Tibial nerve (tissue), 4 donors: ENCODE measurements around the gene SPRN. TPM values are rescaled to one million over a fixed set of nuclear protein-coding genes. Genes with fewer than 3 reads are reported as not detected.

Source experiments
- DNase-seq, 2 donors: peaks; one replicate each; pipeline ENCODE4 v3.0.0-alpha.2; 2019; ENCODE audit warnings: low spot score in 2 of 2
- H3K27ac ChIP-seq, 4 donors: fragments of 200-600 bp; sonication (generic) in 3 of 4; one replicate each; pipeline ENCODE4 v1.5.1; 2017 to 2019; ENCODE audit warnings: mild to moderate bottlenecking in 1 of 4
- H3K27me3 ChIP-seq, 2 donors: fragments of 200-600 bp; sonication (generic) in 1 of 2; one replicate each; pipeline versions ENCODE4 v1.5.1 to v1.6.0; 2017 to 2019
- H3K36me3 ChIP-seq, 3 donors: fragments of 200-600 bp; sonication (generic); one replicate each; pipeline ENCODE4 v1.5.1; 2018 to 2019
- H3K4me1 ChIP-seq, 4 donors: fragments of 200-600 bp; sonication (generic) in 3 of 4; one replicate each; pipeline ENCODE4 v1.5.1; 2017 to 2019
- H3K4me3 ChIP-seq, 4 donors: fragments of 200-600 bp; sonication (generic) in 3 of 4; one replicate each; pipeline ENCODE4 v1.5.1; 2017 to 2019; ENCODE audit warnings: mild to moderate bottlenecking in 1 of 4, moderate library complexity in 1 of 4
- H3K9me3 ChIP-seq, 4 donors: fragments of 200-600 bp; sonication (generic) in 3 of 4; one replicate each; pipeline ENCODE4 v1.5.1; 2017 to 2019
- EP300 ChIP-seq, 2 donors: sonication (generic); formaldehyde crosslinking; IDR thresholded peaks; one replicate each; pipeline ENCODE4 v1.6.1; 2017; ENCODE audit warnings: antibody characterized with exemption in 2 of 2, mild to moderate bottlenecking in 1 of 2
- POLR2A ChIP-seq, 2 donors: fragments of 450-650 bp; IDR thresholded peaks; one replicate each; pipeline ENCODE4 v1.6.1; 2017; ENCODE audit warnings: antibody characterized with exemption in 2 of 2, mild to moderate bottlenecking in 2 of 2, moderate library complexity in 2 of 2
- WGBS, 2 donors: methylation state at CpG; one replicate each; pipeline ENCODE4 v1.1.5; 2018; 5-methylcytosine and 5-hydroxymethylcytosine counted together
- total RNA-seq, 4 donors: library from RNA; depleted of rRNA; stranded (reverse); fragments of >200 nt; gene quantifications; one replicate each; pipeline ENCODE4 v1.1.0, GENCODE V29; 2016
- TF ChIP-seq, protein P1 (sequence below), 5 experiments: fragments of 200-600 bp in 3 of 5; fragments of 450-650 bp in 2 of 5; sonication (generic) in 3 of 5; IDR thresholded peaks; one replicate each; pipeline ENCODE4 v1.5.1; 2016 to 2019; ENCODE audit warnings: antibody characterized with exemption in 5 of 5, mild to moderate bottlenecking in 3 of 5, moderate library complexity in 2 of 5

SPRN gene
- total RNA-seq, 4 donors from 2014 or later: not detected

DNA sequence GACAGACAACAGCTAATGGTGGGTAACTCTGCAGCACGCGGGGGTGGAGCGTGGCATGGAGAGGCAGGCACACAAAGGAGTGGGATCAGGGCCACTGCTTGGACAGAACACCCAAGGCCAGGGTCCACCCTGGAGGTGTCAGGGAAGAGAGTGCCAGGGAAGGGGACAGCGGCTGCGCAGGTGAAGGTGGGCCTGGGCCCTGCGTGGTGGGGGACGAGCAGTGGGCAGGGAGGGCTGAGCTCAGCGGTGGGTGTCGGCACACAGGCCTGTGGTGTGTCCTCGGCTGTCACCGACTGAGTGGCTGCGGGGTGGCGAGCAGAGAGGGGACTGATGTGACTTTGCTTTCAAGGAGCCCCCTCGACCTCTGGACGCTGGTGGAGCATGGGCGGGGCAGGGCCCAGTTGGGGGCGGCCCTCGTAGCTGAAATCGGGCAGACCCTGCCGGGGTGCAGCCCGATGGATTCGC lies 20.9 kb upstream of the SPRN start:
- Histone ChIP-seq H3K4me3 (no peak overlapping the region), H3K27ac (no peak overlapping the region), H3K9me3 (peaks cover 0 to 55% (median 15%) of the 10 kb centered on the region in 4 donors), H3K27me3 (no peaks in the 10 kb centered on the region), H3K36me3 (peaks cover 0 to 16% (median 0%) of the 10 kb centered on the region in 3 donors), H3K4me1 (no peaks in the 10 kb centered on the region)
- WGBS, 2 donors: 92 to 95% methylated on average over 21 of the region's 22 CpGs
- DNase-seq: no peak
- TF ChIP-seq EP300 (IDR thresholded peaks at IDR 0.05): no peak
- no peak for TF ChIP-seq POLR2A (IDR thresholded peaks at IDR 0.05)
- TF ChIP-seq, protein P1, sequence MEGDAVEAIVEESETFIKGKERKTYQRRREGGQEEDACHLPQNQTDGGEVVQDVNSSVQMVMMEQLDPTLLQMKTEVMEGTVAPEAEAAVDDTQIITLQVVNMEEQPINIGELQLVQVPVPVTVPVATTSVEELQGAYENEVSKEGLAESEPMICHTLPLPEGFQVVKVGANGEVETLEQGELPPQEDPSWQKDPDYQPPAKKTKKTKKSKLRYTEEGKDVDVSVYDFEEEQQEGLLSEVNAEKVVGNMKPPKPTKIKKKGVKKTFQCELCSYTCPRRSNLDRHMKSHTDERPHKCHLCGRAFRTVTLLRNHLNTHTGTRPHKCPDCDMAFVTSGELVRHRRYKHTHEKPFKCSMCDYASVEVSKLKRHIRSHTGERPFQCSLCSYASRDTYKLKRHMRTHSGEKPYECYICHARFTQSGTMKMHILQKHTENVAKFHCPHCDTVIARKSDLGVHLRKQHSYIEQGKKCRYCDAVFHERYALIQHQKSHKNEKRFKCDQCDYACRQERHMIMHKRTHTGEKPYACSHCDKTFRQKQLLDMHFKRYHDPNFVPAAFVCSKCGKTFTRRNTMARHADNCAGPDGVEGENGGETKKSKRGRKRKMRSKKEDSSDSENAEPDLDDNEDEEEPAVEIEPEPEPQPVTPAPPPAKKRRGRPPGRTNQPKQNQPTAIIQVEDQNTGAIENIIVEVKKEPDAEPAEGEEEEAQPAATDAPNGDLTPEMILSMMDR (IDR thresholded peaks at IDR 0.05): no peak

DNA sequence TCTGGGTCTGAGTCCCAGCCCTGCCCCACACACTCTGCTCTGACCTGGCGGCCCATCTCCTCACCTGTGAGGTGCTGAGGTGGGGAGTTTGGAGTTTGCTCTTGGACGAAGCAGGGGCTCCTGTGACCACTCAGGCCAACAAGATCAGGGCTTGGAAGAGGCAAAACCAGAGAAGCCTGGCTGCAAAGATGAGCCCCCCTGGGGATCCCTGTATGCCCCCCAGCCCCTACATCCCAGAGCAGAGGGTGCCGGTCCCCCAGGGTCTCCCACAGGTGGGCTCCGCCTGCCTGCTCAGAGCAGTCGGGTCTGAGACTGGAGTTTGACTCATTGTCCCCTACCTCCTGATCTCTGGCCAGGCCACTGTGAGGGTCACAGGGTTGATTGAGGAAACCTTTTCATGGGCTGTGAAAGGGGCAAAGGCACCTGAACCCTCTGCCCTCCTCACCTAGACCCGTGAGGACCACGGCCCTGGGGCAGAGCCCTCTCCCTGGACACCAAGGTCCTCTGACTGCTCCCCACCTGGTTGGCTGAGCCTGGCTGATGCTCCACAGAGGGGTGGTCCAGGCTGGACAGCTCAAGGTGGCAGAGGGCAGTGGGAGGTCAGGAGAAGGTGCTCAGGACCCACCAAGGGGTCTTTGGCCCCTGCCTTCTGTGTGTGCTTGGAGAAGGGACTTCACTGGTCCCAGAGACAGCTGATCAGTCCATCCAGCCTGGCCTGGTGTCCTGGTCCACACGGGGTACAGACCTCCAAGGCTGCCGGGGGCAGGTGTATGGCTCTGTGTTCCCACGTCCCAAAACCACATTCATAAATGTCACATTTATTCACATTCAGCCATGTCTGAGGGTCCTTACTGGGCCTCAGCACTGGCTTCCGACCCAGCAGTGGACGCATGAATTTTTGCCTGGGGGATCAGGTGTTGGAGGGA lies 20.2 kb upstream of the SPRN start:
- TF ChIP-seq EP300 (IDR thresholded peaks at IDR 0.05) (no peak), POLR2A (IDR thresholded peaks at IDR 0.05) (no peak)
- TF ChIP-seq, protein P1 (IDR thresholded peaks at IDR 0.05): no peak
- H3K27ac ChIP-seq: no peak overlapping the region

DNA sequence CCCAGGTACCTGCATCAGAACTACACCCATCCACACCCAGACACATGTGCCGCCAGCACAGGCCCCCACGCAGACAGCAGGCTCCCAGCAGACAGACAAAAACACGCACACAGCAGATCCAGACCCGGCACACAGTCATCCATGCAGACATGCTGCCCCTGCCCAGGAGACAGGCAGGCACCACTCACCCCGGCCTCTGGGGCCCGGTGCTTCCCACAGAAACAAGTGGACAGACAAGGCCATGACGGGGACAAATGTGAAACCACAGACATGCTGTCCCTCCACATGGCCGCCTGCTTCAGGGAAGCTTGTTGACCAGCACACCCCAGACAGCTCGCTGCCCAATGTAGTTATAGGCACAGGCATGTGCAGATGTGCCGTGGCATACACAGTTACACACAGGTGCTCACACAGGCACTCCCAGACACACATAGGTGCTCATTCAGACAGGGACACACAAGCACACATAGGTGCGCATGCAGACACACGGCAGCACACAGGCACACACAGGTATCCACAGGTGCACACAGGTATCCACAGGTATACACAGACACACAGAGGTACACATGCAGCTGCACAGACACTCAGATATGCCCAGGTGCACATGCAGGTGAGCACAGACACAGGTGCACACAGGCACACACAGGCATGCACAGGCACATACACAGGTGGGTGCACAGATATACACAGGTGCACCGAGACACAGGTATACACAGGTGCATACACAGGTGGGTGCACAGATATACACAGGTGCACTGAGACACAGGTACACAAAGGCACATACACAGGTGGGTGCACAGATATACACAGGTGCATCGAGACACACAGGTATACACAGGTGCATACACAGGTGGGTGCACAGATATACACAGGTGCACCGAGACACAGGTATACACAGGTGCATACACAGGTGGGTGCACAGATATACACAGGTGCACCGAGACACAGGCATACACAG lies 18.8 kb upstream of the SPRN start:
- no peak overlapping the region for H3K27ac ChIP-seq
- H3K36me3 ChIP-seq: peaks cover 0 to 16% (median 0%) of the 10 kb centered on the region in 3 donors
- WGBS, 2 donors: 87 to 89% methylated on average over 13 to 16 of the region's 16 CpGs
- TF ChIP-seq EP300 (IDR thresholded peaks at IDR 0.05): no peak
- no peak for TF ChIP-seq POLR2A (IDR thresholded peaks at IDR 0.05)
- TF ChIP-seq, protein P1 (IDR thresholded peaks at IDR 0.05): no peak
- no peak for DNase-seq
- no peaks in the 10 kb centered on the region for H3K4me1 ChIP-seq
- H3K4me3 ChIP-seq: no peak overlapping the region
- H3K9me3 ChIP-seq: peaks cover 0 to 36% (median 10%) of the 10 kb centered on the region in 4 donors
- no peaks in the 10 kb centered on the region for H3K27me3 ChIP-seq

More for the DNA sequence above, 20.2 kb upstream of the SPRN start:
- DNase-seq: no peak
- 86 to 90% methylated on average over 11 to 12 of the region's 12 CpGs for WGBS, 2 donors
- H3K9me3 ChIP-seq: peaks cover 0 to 49% (median 15%) of the 10 kb centered on the region in 4 donors
- no peak overlapping the region for H3K4me3 ChIP-seq
- no peaks in the 10 kb centered on the region for H3K27me3 ChIP-seq
- no peaks in the 10 kb centered on the region for H3K4me1 ChIP-seq
- peaks cover 0 to 16% (median 0%) of the 10 kb centered on the region in 3 donors for H3K36me3 ChIP-seq

DNA sequence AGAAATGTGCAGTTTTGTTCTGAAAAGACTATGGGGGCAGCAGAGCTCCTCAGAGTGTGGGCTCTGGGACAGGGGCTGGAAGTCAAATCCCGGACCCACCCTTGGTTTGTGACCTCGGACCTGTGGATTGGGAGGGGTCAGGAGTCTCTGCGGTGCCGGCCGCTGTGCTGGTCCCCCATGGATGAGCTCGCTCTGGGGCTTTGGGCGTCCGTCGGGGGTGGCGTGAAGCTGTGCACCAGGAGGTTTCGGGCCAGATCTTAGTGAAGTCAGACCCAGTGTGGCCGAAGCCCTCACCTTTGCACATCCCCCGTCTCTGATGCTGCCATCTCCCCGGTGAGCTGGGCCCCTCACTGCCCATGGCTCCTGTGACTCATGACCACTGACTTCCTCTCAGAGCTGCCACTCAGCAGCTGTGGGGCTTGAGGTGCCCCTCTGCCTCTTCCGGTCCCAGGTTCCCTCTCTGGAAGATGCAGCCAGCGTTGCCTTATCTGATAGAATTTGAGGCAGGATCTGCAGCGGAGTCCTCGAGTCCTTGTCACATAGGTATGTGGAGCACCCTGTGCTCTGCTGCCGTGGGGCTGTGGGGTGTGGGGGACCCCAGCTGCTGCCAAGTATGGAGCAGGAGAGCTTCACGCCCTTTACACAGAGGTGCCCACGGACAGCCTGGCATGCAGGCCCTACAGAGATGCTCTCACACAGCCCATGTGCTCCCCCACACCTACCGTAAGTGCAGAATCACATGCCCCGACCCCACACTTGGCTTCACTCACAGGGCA lies 18.0 kb upstream of the SPRN start:
- WGBS, 2 donors: 84 to 87% methylated on average over 17 to 18 of the region's 23 CpGs

More for the DNA sequence above, 18.0 kb upstream of the SPRN start:
- Histone ChIP-seq H3K36me3 (peaks cover 0 to 16% (median 0%) of the 10 kb centered on the region in 3 donors), H3K27me3 (no peaks in the 10 kb centered on the region), H3K4me1 (no peaks in the 10 kb centered on the region), H3K4me3 (no peak overlapping the region), H3K27ac (no peak overlapping the region), H3K9me3 (peaks cover 0 to 28% (median 6%) of the 10 kb centered on the region in 4 donors)
- no peak for TF ChIP-seq POLR2A (IDR thresholded peaks at IDR 0.05)
- no peak for TF ChIP-seq EP300 (IDR thresholded peaks at IDR 0.05)
- TF ChIP-seq, protein P1 (IDR thresholded peaks at IDR 0.05): no peak
- DNase-seq: no peak
